Calu3 (cell line): ENCODE measurements around the gene JARID2. TPM values are rescaled to one million over a fixed set of nuclear protein-coding genes. Genes with fewer than 3 reads are reported as not detected.

Source experiments
- BruUV-seq: library from RNA; stranded (reverse); fragments of 400-500 nt; replicated peaks from 2 replicates; lab custom pipeline; 2021; lab: Mats Ljungman, UMichigan
- CTCF ChIA-PET: fragments of 300-600 bp; sonication (Branson Sonifier 250); formaldehyde crosslinking; loops from one replicate; lab custom pipeline; 2022; ENCODE audit warnings: antibody characterized with exemption; lab: Charles Lee
- DNase-seq: peaks from one replicate; pipeline ENCODE4 v3.0.0; 2022
- H3K27ac Mint-ChIP-seq: one replicate; pipeline ENCODE4 v1.8.0; 2022; ENCODE audit warnings: mixed read lengths; ENCODE audit not compliant: unreplicated experiment
- H3K27me3 Mint-ChIP-seq: one replicate; pipeline ENCODE4 v1.8.0; 2022; ENCODE audit warnings: mixed read lengths; ENCODE audit not compliant: unreplicated experiment
- H3K36me3 Mint-ChIP-seq: one replicate; pipeline ENCODE4 v1.8.0; 2022; ENCODE audit warnings: mild to moderate bottlenecking, moderate library complexity, mixed read lengths; ENCODE audit not compliant: insufficient read depth, unreplicated experiment
- H3K4me1 Mint-ChIP-seq: one replicate; pipeline ENCODE4 v1.8.0; 2022; ENCODE audit warnings: mild to moderate bottlenecking, low read depth, mixed read lengths; ENCODE audit not compliant: unreplicated experiment
- H3K4me3 Mint-ChIP-seq: one replicate; pipeline ENCODE4 v1.8.0; 2022; ENCODE audit warnings: mild to moderate bottlenecking, low read depth, moderate library complexity, mixed read lengths; ENCODE audit not compliant: unreplicated experiment
- H3K9me3 Mint-ChIP-seq: one replicate; pipeline ENCODE4 v1.8.0; 2022; ENCODE audit warnings: low read depth, mixed read lengths; ENCODE audit not compliant: unreplicated experiment
- CTCF ChIP-seq: fragments of 200-600 bp; IDR thresholded peaks from one replicate; pipeline ENCODE4 v1.8.0; 2022; ENCODE audit warnings: antibody characterized with exemption; ENCODE audit not compliant: unreplicated experiment
- intact Hi-C: fragments of 100-400 bp; cut with micrococcal nuclease; formaldehyde crosslinking; loops from one replicate; pipeline ENCODE4 v1.10.0; 2022; ENCODE audit not compliant: unreplicated experiment
- total RNA-seq: library from RNA; stranded (reverse); gene quantifications from 2 replicates; pipeline ENCODE4 v1.2.3, GENCODE V29; 2022

Gene JARID2
- total RNA-seq, 1 experiment from 2014 or later: 9.4 TPM

DNA sequence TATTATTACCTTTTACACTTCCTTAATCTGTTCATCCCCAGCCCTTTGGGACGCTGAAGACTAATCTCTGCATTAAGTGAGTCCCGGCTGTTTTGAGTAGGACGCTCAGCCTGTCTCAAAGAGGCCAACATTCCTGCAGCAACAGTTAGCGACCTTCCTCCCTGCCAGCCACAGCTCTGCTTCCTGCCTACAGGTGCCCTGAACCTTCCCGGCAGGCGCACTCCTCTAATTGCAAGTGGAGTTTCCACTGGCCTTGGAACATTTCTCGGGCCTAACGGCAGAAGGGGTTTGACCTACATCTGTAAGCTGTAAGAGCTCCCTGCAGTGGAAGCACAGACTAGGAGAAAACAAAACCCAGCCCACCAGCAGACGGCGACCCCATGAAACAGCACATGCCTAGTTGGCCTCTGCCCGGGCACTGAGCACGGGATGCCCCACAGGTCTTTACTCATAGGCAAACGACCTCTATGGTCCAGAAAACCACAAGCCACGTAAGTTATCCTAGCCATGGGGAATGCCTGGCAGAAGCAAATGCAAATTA lies 279.1 kb downstream of the JARID2 start:
- no peak for DNase-seq
- peaks cover 3% of the 10 kb centered on the region for H3K9me3 Mint-ChIP-seq
- intact Hi-C loops: loop anchor here (10.0 kb wide), 1 partner anchor 100 kb away; no protein-coding TSS in a partner anchor
- BruUV-seq: no TSS peak
- TF ChIP-seq CTCF: no peak
- no peak overlapping the region for H3K4me3 Mint-ChIP-seq
- CTCF ChIA-PET: no interaction called here
- H3K27me3 Mint-ChIP-seq: no peaks in the 10 kb centered on the region
- peaks cover 18% of the 10 kb centered on the region for H3K36me3 Mint-ChIP-seq
- peaks cover 14% of the 10 kb centered on the region for H3K4me1 Mint-ChIP-seq
- no peak overlapping the region for H3K27ac Mint-ChIP-seq

GRCh38 chr6:15526212-15526701 lies 280.4 kb downstream of the JARID2 start:
- no peak for TF ChIP-seq CTCF
- intact Hi-C loops: loop anchor here (10.0 kb wide), 1 partner anchor 99 kb away; no protein-coding TSS in a partner anchor
- no TSS peak for BruUV-seq
- H3K27ac Mint-ChIP-seq: peak overlapping the region; percentile 11
- H3K27me3 Mint-ChIP-seq: no peaks in the 10 kb centered on the region
- peaks cover 14% of the 10 kb centered on the region for H3K4me1 Mint-ChIP-seq
- H3K36me3 Mint-ChIP-seq: peaks cover 9% of the 10 kb centered on the region
- CTCF ChIA-PET: no interaction called here
- no peak for DNase-seq
- H3K4me3 Mint-ChIP-seq: no peak overlapping the region
- peaks cover 3% of the 10 kb centered on the region for H3K9me3 Mint-ChIP-seq

GRCh38 chr6:15527838-15528617 lies 282.2 kb downstream of the JARID2 start:
- peaks cover 3% of the 10 kb centered on the region for H3K9me3 Mint-ChIP-seq
- intact Hi-C loops: loop anchor here (10.0 kb wide), 1 partner anchor 97 kb away; no protein-coding TSS in a partner anchor
- CTCF ChIA-PET: no interaction called here
- no peak for DNase-seq
- no TSS peak for BruUV-seq
- no peak overlapping the region for H3K4me3 Mint-ChIP-seq
- H3K27me3 Mint-ChIP-seq: no peaks in the 10 kb centered on the region
- no peak for TF ChIP-seq CTCF
- H3K4me1 Mint-ChIP-seq: peaks cover 14% of the 10 kb centered on the region
- peaks cover 4% of the 10 kb centered on the region for H3K36me3 Mint-ChIP-seq
- no peak overlapping the region for H3K27ac Mint-ChIP-seq

DNA sequence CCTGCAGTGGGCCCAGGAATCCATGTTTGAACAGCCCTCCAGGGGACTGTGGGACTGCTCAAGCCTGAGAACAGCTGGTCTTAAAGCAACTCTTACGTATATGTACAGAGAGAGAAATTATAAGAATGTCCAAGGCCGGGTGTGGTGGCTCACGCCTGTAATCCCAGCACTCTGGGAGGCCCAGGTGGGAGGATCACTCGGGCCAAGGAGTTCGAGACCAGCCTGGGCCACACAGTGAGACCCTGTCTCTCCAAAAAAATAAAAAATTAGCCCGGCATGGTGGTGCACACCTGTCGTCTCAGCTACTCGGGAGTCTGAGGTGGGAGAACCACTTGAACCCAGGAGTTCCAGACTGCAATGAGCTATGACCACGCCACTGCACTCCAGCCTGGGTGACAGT lies 283.0 kb downstream of the JARID2 start:
- Mint-ChIP-seq H3K4me1 (peaks cover 14% of the 10 kb centered on the region), H3K27ac (no peak overlapping the region), H3K27me3 (no peaks in the 10 kb centered on the region), H3K9me3 (peaks cover 3% of the 10 kb centered on the region), H3K36me3 (peaks cover 8% of the 10 kb centered on the region), H3K4me3 (no peak overlapping the region)
- no peak for TF ChIP-seq CTCF
- DNase-seq: no peak
- BruUV-seq: no TSS peak
- intact Hi-C loops: loop anchor here (10.0 kb wide), 1 partner anchor 96 kb away; no protein-coding TSS in a partner anchor
- CTCF ChIA-PET: no interaction called here
